OCI-LY3 (cell line): Measurements from ENCODE around the gene MT1M.

ENCODE experiments used
- EZH2phosphoT487 ChIP-seq: fragments of 200-600 bp; shearing (Covaris generic); IDR thresholded peaks from 2 replicates; pipeline ENCODE4 v1.6.1; 2018; ENCODE audit warnings: antibody characterized with exemption, mixed run types, low read depth
- TF ChIP-seq, protein P1 (sequence below): fragments of 200-600, 300-600 bp; sonication (generic); IDR thresholded peaks from 2 replicates; pipeline ENCODE4 v1.5.1; 2014; ENCODE audit warnings: antibody characterized with exemption, low read length, low read depth

DNA sequence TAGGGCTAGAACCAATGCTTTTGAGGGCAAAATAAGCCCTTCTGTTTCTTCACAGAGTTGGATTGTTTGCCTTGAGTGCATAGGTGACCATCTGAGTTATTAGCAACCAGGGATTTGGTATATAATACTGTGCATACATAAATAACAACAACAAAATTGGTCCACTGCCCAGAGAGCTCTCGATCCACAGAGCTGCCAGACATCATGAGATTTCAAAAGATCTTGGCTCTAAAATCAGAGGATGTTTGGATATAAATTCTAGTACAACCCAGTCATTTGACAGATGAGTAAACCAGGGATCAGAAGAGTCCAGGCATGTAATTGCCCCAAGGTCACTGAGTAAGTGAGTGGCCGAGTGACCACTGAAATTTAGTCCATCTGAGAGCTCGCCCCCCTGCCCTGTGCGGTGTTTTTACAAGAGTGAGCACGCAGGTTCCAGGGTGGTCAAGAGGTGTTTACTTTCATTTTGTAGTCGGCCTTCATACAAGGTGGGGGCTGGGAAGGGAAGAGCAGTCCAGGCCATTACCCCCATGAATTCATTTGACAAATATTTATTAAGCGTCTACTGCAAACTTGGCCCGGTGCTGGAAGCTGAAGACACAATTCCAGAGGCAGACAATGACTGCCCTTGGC is 25.9 kb upstream of the MT1M start:
- TF ChIP-seq EZH2phosphoT487: no peak
- TF ChIP-seq, protein P1, sequence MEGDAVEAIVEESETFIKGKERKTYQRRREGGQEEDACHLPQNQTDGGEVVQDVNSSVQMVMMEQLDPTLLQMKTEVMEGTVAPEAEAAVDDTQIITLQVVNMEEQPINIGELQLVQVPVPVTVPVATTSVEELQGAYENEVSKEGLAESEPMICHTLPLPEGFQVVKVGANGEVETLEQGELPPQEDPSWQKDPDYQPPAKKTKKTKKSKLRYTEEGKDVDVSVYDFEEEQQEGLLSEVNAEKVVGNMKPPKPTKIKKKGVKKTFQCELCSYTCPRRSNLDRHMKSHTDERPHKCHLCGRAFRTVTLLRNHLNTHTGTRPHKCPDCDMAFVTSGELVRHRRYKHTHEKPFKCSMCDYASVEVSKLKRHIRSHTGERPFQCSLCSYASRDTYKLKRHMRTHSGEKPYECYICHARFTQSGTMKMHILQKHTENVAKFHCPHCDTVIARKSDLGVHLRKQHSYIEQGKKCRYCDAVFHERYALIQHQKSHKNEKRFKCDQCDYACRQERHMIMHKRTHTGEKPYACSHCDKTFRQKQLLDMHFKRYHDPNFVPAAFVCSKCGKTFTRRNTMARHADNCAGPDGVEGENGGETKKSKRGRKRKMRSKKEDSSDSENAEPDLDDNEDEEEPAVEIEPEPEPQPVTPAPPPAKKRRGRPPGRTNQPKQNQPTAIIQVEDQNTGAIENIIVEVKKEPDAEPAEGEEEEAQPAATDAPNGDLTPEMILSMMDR: no peak
